SU-DHL-6 (cell line): ENCODE measurements around the gene RAB17.
"Not testable (repeated sequence)": the region's sequence is repeated elsewhere in the genome, so short reads cannot be mapped to it uniquely, and the experiment has no call there.

Experiments
- H2AFZ ChIP-seq: fragments of 200-600 bp; sonication (generic); 2 replicates; pipeline ENCODE4 v1.6.1; 2014; ENCODE audit warnings: low read depth, mild to moderate bottlenecking, moderate library complexity, mixed read lengths, antibody characterized with exemption, low read length; ENCODE audit not compliant: severe bottlenecking
- H3F3A ChIP-seq: fragments of 200-600 bp; shearing (Covaris generic); 2 replicates; pipeline ENCODE4 v1.6.0; 2016; ENCODE audit warnings: antibody characterized with exemption, mild to moderate bottlenecking; ENCODE audit not compliant: insufficient read depth
- H3K27ac ChIP-seq: fragments of 200-600 bp; sonication (generic); 2 replicates; pipeline ENCODE4 v1.5.1; 2016; ENCODE audit warnings: low read depth, mild to moderate bottlenecking, low read length, moderate library complexity, mixed read lengths
- H3K27me3 ChIP-seq: fragments of 200-600 bp; sonication (generic), shearing (Covaris generic); 2 replicates; pipeline ENCODE4 v1.6.0; 2014; ENCODE audit warnings: mild to moderate bottlenecking, low read length
- H3K36me3 ChIP-seq: fragments of 200-600 bp; sonication (generic); 2 replicates; pipeline ENCODE4 v1.6.1; 2014; ENCODE audit warnings: mild to moderate bottlenecking, low read length, mixed read lengths
- H3K4me2 ChIP-seq: fragments of 300-600, 200-600 bp; shearing (Covaris generic), sonication (generic); 2 replicates; pipeline ENCODE4 v1.6.0; 2014; ENCODE audit warnings: low read length, low read depth, mild to moderate bottlenecking; ENCODE audit not compliant: poor library complexity, severe bottlenecking
- H3K4me3 ChIP-seq: fragments of 200-600 bp; sonication (generic); 2 replicates; pipeline ENCODE4 v1.5.1; 2014; ENCODE audit warnings: antibody characterized with exemption, low read length, mild to moderate bottlenecking, mixed read lengths; ENCODE audit not compliant: insufficient read depth, poor library complexity, severe bottlenecking
- H3K79me2 ChIP-seq: fragments of 200-600 bp; sonication (generic); 2 replicates; pipeline ENCODE4 v1.6.1; 2014; ENCODE audit warnings: mild to moderate bottlenecking, low read length, moderate library complexity; ENCODE audit not compliant: insufficient read depth
- H3K9ac ChIP-seq: fragments of 200-600 bp; sonication (generic); 2 replicates; pipeline ENCODE4 v1.7.0; 2014; ENCODE audit warnings: mild to moderate bottlenecking, low read length
- H3K9me2 ChIP-seq: fragments of 200-600 bp; sonication (generic); replicated peaks from 2 replicates; pipeline ENCODE4 v1.6.1; 2014; ENCODE audit warnings: low read length; ENCODE audit not compliant: insufficient read depth
- H3K9me3 ChIP-seq: fragments of 200-600 bp; sonication (generic); 2 replicates; pipeline ENCODE4 v1.6.1; 2014; ENCODE audit warnings: low read length, mixed read lengths; ENCODE audit not compliant: insufficient read depth
- H4K20me1 ChIP-seq: fragments of 200-600 bp; sonication (generic); 2 replicates; pipeline ENCODE4 v1.6.1; 2014; ENCODE audit warnings: low read depth, mild to moderate bottlenecking, antibody characterized with exemption, low read length, moderate library complexity, mixed read lengths
- EZH2phosphoT487 ChIP-seq: fragments of 200-600 bp; sonication (generic), shearing (Covaris generic); conservative IDR thresholded peaks from 2 replicates; pipeline ENCODE4 v1.6.1; 2018; ENCODE audit warnings: mild to moderate bottlenecking, antibody characterized with exemption, low read length, moderate library complexity, mixed read lengths
- TF ChIP-seq, protein P1 (sequence below): fragments of 200-600 bp; sonication (generic); IDR thresholded peaks from one replicate; pipeline ENCODE4 v1.5.1; 2017; ENCODE audit warnings: antibody characterized with exemption, mild to moderate bottlenecking, low read length, moderate library complexity; ENCODE audit not compliant: insufficient read depth, poor library complexity, severe bottlenecking

RAB17 gene

GRCh38 chr2:237597196-237598145 lies 6.9 kb upstream of the RAB17 start:
- Histone ChIP-seq H2AFZ (no peak overlapping the region), H3K4me3 (no peak overlapping the region), H3F3A (no peaks in the 10 kb centered on the region), H3K27ac (no peak overlapping the region), H3K27me3 (no peaks in the 10 kb centered on the region), H3K9me2 (no peaks in the 10 kb centered on the region), H3K4me2 (no peak overlapping the region), H3K9me3 (no peaks in the 10 kb centered on the region), H3K79me2 (no peaks in the 10 kb centered on the region), H4K20me1 (no peaks in the 10 kb centered on the region), H3K36me3 (no peaks in the 10 kb centered on the region), H3K9ac (no peak overlapping the region)
- no peak for TF ChIP-seq EZH2phosphoT487
- TF ChIP-seq, protein P1, sequence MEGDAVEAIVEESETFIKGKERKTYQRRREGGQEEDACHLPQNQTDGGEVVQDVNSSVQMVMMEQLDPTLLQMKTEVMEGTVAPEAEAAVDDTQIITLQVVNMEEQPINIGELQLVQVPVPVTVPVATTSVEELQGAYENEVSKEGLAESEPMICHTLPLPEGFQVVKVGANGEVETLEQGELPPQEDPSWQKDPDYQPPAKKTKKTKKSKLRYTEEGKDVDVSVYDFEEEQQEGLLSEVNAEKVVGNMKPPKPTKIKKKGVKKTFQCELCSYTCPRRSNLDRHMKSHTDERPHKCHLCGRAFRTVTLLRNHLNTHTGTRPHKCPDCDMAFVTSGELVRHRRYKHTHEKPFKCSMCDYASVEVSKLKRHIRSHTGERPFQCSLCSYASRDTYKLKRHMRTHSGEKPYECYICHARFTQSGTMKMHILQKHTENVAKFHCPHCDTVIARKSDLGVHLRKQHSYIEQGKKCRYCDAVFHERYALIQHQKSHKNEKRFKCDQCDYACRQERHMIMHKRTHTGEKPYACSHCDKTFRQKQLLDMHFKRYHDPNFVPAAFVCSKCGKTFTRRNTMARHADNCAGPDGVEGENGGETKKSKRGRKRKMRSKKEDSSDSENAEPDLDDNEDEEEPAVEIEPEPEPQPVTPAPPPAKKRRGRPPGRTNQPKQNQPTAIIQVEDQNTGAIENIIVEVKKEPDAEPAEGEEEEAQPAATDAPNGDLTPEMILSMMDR, result no peak

DNA sequence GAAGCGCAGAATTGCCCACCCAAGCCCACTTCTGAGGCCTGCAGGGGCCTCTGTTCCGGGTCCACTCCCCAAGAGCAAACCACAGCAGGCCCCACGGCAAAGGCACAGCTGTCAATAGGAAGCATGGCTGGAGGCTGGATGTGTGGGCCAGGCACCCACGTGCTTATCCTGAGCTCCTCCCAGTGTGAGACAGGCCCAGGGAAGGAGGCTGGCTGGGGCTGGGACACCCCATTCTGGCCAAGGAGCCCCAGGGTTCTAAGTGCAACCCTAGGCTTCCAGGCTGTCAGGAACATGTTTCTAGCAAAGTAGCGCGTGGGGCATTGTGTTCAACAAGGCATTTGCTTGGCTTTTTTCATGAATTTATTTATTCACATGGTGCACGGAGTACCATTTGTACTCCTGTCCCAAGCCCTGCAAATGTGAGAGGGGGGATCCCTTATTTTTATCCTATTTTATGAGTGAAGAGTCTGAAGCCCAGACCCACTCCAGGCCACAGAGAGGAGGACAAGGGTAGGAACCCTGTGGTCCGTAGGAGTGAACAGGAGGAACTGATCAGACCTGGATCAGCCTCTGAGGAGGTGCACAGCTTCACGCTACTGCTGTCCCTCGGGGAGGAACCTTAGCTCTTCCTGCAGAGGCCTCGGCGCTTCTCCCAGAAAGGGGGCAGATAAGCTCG lies 6.1 kb upstream of the RAB17 start:
- no peak overlapping the region for H3K9ac ChIP-seq
- H4K20me1 ChIP-seq, result no peaks in the 10 kb centered on the region
- H3K4me2 ChIP-seq, result no peak overlapping the region
- H2AFZ ChIP-seq, result no peak overlapping the region
- H3K9me3 ChIP-seq, result no peaks in the 10 kb centered on the region
- H3K27me3 ChIP-seq, result no peaks in the 10 kb centered on the region
- no peak overlapping the region for H3K27ac ChIP-seq
- no peaks in the 10 kb centered on the region for H3K9me2 ChIP-seq
- no peaks in the 10 kb centered on the region for H3K79me2 ChIP-seq
- H3K4me3 ChIP-seq, result no peak overlapping the region
- TF ChIP-seq, protein P1, result no peak
- TF ChIP-seq EZH2phosphoT487, result no peak
- no peaks in the 10 kb centered on the region for H3F3A ChIP-seq
- no peaks in the 10 kb centered on the region for H3K36me3 ChIP-seq

GRCh38 chr2:237595829-237596519 lies 5.4 kb upstream of the RAB17 start:
- not testable (repeated sequence) for H3K4me2 ChIP-seq, H3K9me2 ChIP-seq, H2AFZ ChIP-seq

More at GRCh38 chr2:237595829-237596519, 5.4 kb upstream of the RAB17 start:
- H3K9me3 ChIP-seq, H3K27me3 ChIP-seq, H4K20me1 ChIP-seq, H3K36me3 ChIP-seq, H3F3A ChIP-seq, H3K4me3 ChIP-seq, H3K9ac ChIP-seq, H3K79me2 ChIP-seq, H3K27ac ChIP-seq: not testable (repeated sequence)
